ENCODE results near the gene ENOX1. TPM values are rescaled to one million over a fixed set of nuclear protein-coding genes. Genes with fewer than 3 reads are reported as not detected.

ENOX1 gene
- total RNA-seq, 4 donors from 2014 or later, result 0.25 to 0.52 (median 0.33) TPM

- DNase-seq (ENCODE audit: low spot score in 2 of 2), result no peak
- no peaks in the 10 kb centered on the region for H3K4me1 ChIP-seq
- H3K27me3 ChIP-seq, result no peaks in the 10 kb centered on the region
- no peaks in the 10 kb centered on the region for H3K36me3 ChIP-seq
- TF ChIP-seq POLR2A (IDR thresholded peaks at IDR 0.05), result no peak
- no peaks in the 10 kb centered on the region for H3K9me3 ChIP-seq
- 75% methylated on average over 10 of the region's 10 CpGs for WGBS
- no peak overlapping the region for H3K27ac ChIP-seq
- no peak overlapping the region for H3K4me3 ChIP-seq
These were observed 438.9 kb downstream of the ENOX1 start for GRCh38 chr13:43347877-43348276.

- DNase-seq (ENCODE audit: low spot score in 2 of 2), result no peak
- H3K9me3 ChIP-seq, result no peaks in the 10 kb centered on the region
- no peaks in the 10 kb centered on the region for H3K36me3 ChIP-seq
- H3K4me3 ChIP-seq, result no peak overlapping the region
- H3K4me1 ChIP-seq, result no peaks in the 10 kb centered on the region
- no peak overlapping the region for H3K27ac ChIP-seq
- WGBS, result 79% methylated on average over 4 of the region's 4 CpGs
- TF ChIP-seq CTCF (IDR thresholded peaks at IDR 0.05) (no peak), EP300 (IDR thresholded peaks at IDR 0.05) (no peak)
- H3K27me3 ChIP-seq, result no peaks in the 10 kb centered on the region
These were observed 440.3 kb downstream of the ENOX1 start for GRCh38 chr13:43346427-43346826.

- Histone ChIP-seq H3K27me3 (no peaks in the 10 kb centered on the region), H3K36me3 (no peaks in the 10 kb centered on the region), H3K4me1 (no peaks in the 10 kb centered on the region), H3K4me3 (no peak overlapping the region), H3K9me3 (no peaks in the 10 kb centered on the region), H3K27ac (no peak overlapping the region)
- no peak for TF ChIP-seq EP300 (IDR thresholded peaks at IDR 0.05)
- no peak for TF ChIP-seq POLR2AphosphoS5 (IDR thresholded peaks at IDR 0.05)
- no peak for TF ChIP-seq POLR2A (IDR thresholded peaks at IDR 0.05)
- TF ChIP-seq CTCF (IDR thresholded peaks at IDR 0.05), result no peak
- no peak for DNase-seq (ENCODE audit: low spot score in 2 of 2)
- 91% methylated on average over 2 of the region's 2 CpGs for WGBS
These were observed 443.1 kb downstream of the ENOX1 start for GRCh38 chr13:43343645-43344044.

- no peak for TF ChIP-seq POLR2A (IDR thresholded peaks at IDR 0.05)
- TF ChIP-seq POLR2AphosphoS5 (IDR thresholded peaks at IDR 0.05), result no peak
- TF ChIP-seq EP300 (IDR thresholded peaks at IDR 0.05), result no peak
- no peak for TF ChIP-seq CTCF (IDR thresholded peaks at IDR 0.05)
- 83% methylated on average over 4 of the region's 4 CpGs for WGBS
- no peak for DNase-seq (ENCODE audit: low spot score in 2 of 2)
These were observed 446.8 kb downstream of the ENOX1 start for GRCh38 chr13:43339805-43340550.

GRCh38 chr13:43339145-43339804, 447.5 kb downstream of the ENOX1 start:
- Histone ChIP-seq H3K9me3 (no peaks in the 10 kb centered on the region), H3K4me1 (no peaks in the 10 kb centered on the region), H3K27ac (no peak overlapping the region), H3K4me3 (no peak overlapping the region), H3K27me3 (no peaks in the 10 kb centered on the region), H3K36me3 (no peaks in the 10 kb centered on the region)
- DNase-seq (ENCODE audit: low spot score in 2 of 2), result no peak
- 86% methylated on average over 7 of the region's 7 CpGs for WGBS
- no peak for TF ChIP-seq EP300 (IDR thresholded peaks at IDR 0.05)
- no peak for TF ChIP-seq CTCF (IDR thresholded peaks at IDR 0.05)
- TF ChIP-seq POLR2A (IDR thresholded peaks at IDR 0.05), result no peak
- TF ChIP-seq POLR2AphosphoS5 (IDR thresholded peaks at IDR 0.05), result no peak

More at GRCh38 chr13:43339805-43340550, 446.8 kb downstream of the ENOX1 start:
- no peaks in the 10 kb centered on the region for H3K9me3 ChIP-seq
- no peaks in the 10 kb centered on the region for H3K36me3 ChIP-seq
- no peak overlapping the region for H3K4me3 ChIP-seq
- H3K27ac ChIP-seq, result no peak overlapping the region
- H3K4me1 ChIP-seq, result no peaks in the 10 kb centered on the region
- H3K27me3 ChIP-seq, result no peaks in the 10 kb centered on the region
